ENCODE results near the gene IMMP2L. TPM values are rescaled to one million over a fixed set of nuclear protein-coding genes. Genes with fewer than 3 reads are reported as not detected.

The IMMP2L gene
- polyA plus RNA-seq, 1 of the 3 experiments (the other 2 are of a cell fraction): 10.7 TPM

GRCh38 chr7:110839866-110840265 is 722.4 kb downstream of the IMMP2L start:
- Histone ChIP-seq H3K4me3 (ENCODE audit: low read depth in 2 of 2, low read length in 1 of 2) (no peak overlapping the region), H3K9ac (no peak overlapping the region), H3K4me1 (ENCODE audit: control insufficient read depth in 1 of 2, insufficient read depth in 2 of 2, low read depth in 1 of 2, low read length in 1 of 2) (peaks cover 0 to 38% of the 10 kb centered on the region in 2 experiments; a peak in 2 of 4 replicates), H3K36me3 (replicated peaks in 1 of 2; ENCODE audit: control insufficient read depth in 1 of 2, insufficient read depth in 2 of 2, low read length in 1 of 2) (no peaks in the 10 kb centered on the region), H3K27me3 (ENCODE audit: insufficient read depth) (no peaks in the 10 kb centered on the region), H3K9me3 (no peaks in the 10 kb centered on the region), H3K27ac (ENCODE audit: low read depth in 2 of 2, low read length in 1 of 2) (peak overlapping the region in 1 of 2 experiments; percentile 95; a peak in 1 of 4 replicates), H3K9me2 (no peaks in the 10 kb centered on the region), H3K4me2 (no peak overlapping the region), H3K79me2 (ENCODE audit: insufficient read depth) (no peaks in the 10 kb centered on the region), H4K20me1 (ENCODE audit: insufficient read depth) (no peaks in the 10 kb centered on the region), H2AFZ (ENCODE audit: low read depth) (no peak overlapping the region), H3F3A (replicated peaks; ENCODE audit: insufficient read depth) (no peaks in the 10 kb centered on the region)
- DNase-seq: no peak
- TF ChIP-seq CHD2 (IDR thresholded peaks at IDR 0.05; ENCODE audit: low read length, partially characterized antibody): no peak
- no peak for TF ChIP-seq FOXM1 (IDR thresholded peaks at IDR 0.05; ENCODE audit: low read depth)
- TF ChIP-seq SMC3 (IDR thresholded peaks at IDR 0.05; ENCODE audit: low read depth, low read length): peak; percentile 36
- peak; percentile 48 for TF ChIP-seq CTCF (IDR thresholded peaks at IDR 0.05)
- no peak for TF ChIP-seq REST (IDR thresholded peaks at IDR 0.05; ENCODE audit: low read depth, low read length)
- TF ChIP-seq MEF2A (IDR thresholded peaks at IDR 0.05; ENCODE audit: borderline replicate concordance, low read depth): no peak
- no peak for TF ChIP-seq JUND (IDR thresholded peaks at IDR 0.05)
- TF ChIP-seq RAD21 (IDR thresholded peaks at IDR 0.05; ENCODE audit: low read length): peak; percentile 38
- 67% methylated on average over 5 of the region's 5 CpGs for WGBS (ENCODE audit: low lambda C conversion rate)
- POLR2A ChIA-PET: no interaction called here
- CTCF ChIA-PET: interaction anchor here (0.6 kb wide), 1 partner anchor 1634 kb away, joined by 3 read pairs; no protein-coding TSS in a partner anchor

GRCh38 chr7:110835849-110836248 is 726.4 kb downstream of the IMMP2L start:
- 76% methylated on average over 1 of the region's 1 CpG for WGBS (ENCODE audit: low lambda C conversion rate)
- DNase-seq: no peak
- Histone ChIP-seq H2AFZ (ENCODE audit: low read depth) (no peak overlapping the region), H4K20me1 (ENCODE audit: insufficient read depth) (no peaks in the 10 kb centered on the region), H3K27me3 (ENCODE audit: insufficient read depth) (no peaks in the 10 kb centered on the region), H3F3A (replicated peaks; ENCODE audit: insufficient read depth) (no peaks in the 10 kb centered on the region), H3K36me3 (replicated peaks in 1 of 2; ENCODE audit: control insufficient read depth in 1 of 2, insufficient read depth in 2 of 2, low read length in 1 of 2) (no peaks in the 10 kb centered on the region), H3K4me3 (ENCODE audit: low read depth in 2 of 2, low read length in 1 of 2) (no peak overlapping the region), H3K9me2 (no peaks in the 10 kb centered on the region), H3K4me1 (ENCODE audit: control insufficient read depth in 1 of 2, insufficient read depth in 2 of 2, low read depth in 1 of 2, low read length in 1 of 2) (peaks cover 0 to 17% of the 10 kb centered on the region in 2 experiments; a peak in 2 of 4 replicates), H3K27ac (ENCODE audit: low read depth in 2 of 2, low read length in 1 of 2) (peak overlapping the region in 1 of 2 experiments; percentile 35; a peak in 1 of 4 replicates), H3K9me3 (no peaks in the 10 kb centered on the region), H3K4me2 (no peak overlapping the region), H3K79me2 (ENCODE audit: insufficient read depth) (no peaks in the 10 kb centered on the region), H3K9ac (no peak overlapping the region)
- ChIA-PET CTCF (interaction anchor here (0.9 to 1.2 kb wide), 2 partner anchors 10 to 210 kb away, joined by 3 read pairs; no protein-coding TSS in a partner anchor), POLR2A (no interaction called here)
- TF ChIP-seq TAF1 (IDR thresholded peaks at IDR 0.05; ENCODE audit: borderline replicate concordance, low read depth, low read length) (no peak), EP300 (IDR thresholded peaks at IDR 0.05; ENCODE audit: borderline replicate concordance in 1 of 2, low read depth in 1 of 2, low read length in 1 of 2) (peak in 1 of 2 experiments; percentile 43; a peak in 1 of 4 replicates), MAX (IDR thresholded peaks at IDR 0.05; ENCODE audit: low read depth) (no peak), GATA2 (CRISPR knock-in tag; IDR thresholded peaks at IDR 0.05) (0 out of 2 replicates have a peak, but pooled peaks have one; percentile 25)

Data from SK-N-SH (cell line).